HAP-1 (cell line): Measurements from ENCODE around the gene CYP2C18.
"Not testable (repeated sequence)": the region's sequence is repeated elsewhere in the genome, so short reads cannot be mapped to it uniquely, and the experiment has no call there.

ENCODE experiments used
- DNase-seq, 2 experiments: peaks; one replicate each; pipeline ENCODE4 v3.0.0-alpha.2; 2016 to 2020; ENCODE audit warnings: low spot score in 2 of 2
- H3K27me3 ChIP-seq: fragments of 250-450 bp; sonication (Bioruptor Pico); 2 replicates; pipeline ENCODE4 v1.5.1; 2020; ENCODE audit warnings: low read depth, mild to moderate bottlenecking, moderate library complexity
- H3K36me3 ChIP-seq: fragments of 250-450 bp; sonication (Bioruptor Pico); replicated peaks from 2 replicates; pipeline ENCODE4 v1.5.1; 2020; ENCODE audit warnings: mild to moderate bottlenecking
- H3K4me1 ChIP-seq: fragments of 250-450 bp; sonication (Bioruptor Pico); 2 replicates; pipeline ENCODE4 v1.5.1; 2020; ENCODE audit warnings: mild to moderate bottlenecking
- H3K4me3 ChIP-seq: fragments of 250-450 bp; sonication (Bioruptor Pico); 2 replicates; pipeline ENCODE4 v1.5.1; 2020; ENCODE audit warnings: mild to moderate bottlenecking, moderate library complexity
- H3K9me3 ChIP-seq: fragments of 250-450 bp; sonication (Bioruptor Pico); 2 replicates; pipeline ENCODE4 v1.5.1; 2020; ENCODE audit warnings: mild to moderate bottlenecking, moderate library complexity
- in situ Hi-C: fragments of 300-500 bp; cut with MboI; formaldehyde crosslinking; loops from 3 replicates; pipeline ENCODE4 v1.14.3; 2020; ENCODE audit warnings: low sequenced_read_pairs, inconsistent platforms, mixed read lengths

CYP2C18 gene

GRCh38 chr10:94680544-94680943 is 3.0 kb upstream of the CYP2C18 start:
- no peaks in the 10 kb centered on the region for H3K9me3 ChIP-seq
- in situ Hi-C loops: no loop called here
- H3K4me3 ChIP-seq: no peak overlapping the region
- H3K36me3 ChIP-seq: no peaks in the 10 kb centered on the region
- H3K27me3 ChIP-seq: no peaks in the 10 kb centered on the region
- H3K4me1 ChIP-seq: no peaks in the 10 kb centered on the region
- DNase-seq: no peak

- H3K4me3 ChIP-seq, H3K9me3 ChIP-seq, DNase-seq, H3K27me3 ChIP-seq, in situ Hi-C loops, H3K36me3 ChIP-seq, H3K4me1 ChIP-seq: not testable (repeated sequence)
Observed at GRCh38 chr10:94682636-94683035, 893 bp upstream of the CYP2C18 start.

DNA sequence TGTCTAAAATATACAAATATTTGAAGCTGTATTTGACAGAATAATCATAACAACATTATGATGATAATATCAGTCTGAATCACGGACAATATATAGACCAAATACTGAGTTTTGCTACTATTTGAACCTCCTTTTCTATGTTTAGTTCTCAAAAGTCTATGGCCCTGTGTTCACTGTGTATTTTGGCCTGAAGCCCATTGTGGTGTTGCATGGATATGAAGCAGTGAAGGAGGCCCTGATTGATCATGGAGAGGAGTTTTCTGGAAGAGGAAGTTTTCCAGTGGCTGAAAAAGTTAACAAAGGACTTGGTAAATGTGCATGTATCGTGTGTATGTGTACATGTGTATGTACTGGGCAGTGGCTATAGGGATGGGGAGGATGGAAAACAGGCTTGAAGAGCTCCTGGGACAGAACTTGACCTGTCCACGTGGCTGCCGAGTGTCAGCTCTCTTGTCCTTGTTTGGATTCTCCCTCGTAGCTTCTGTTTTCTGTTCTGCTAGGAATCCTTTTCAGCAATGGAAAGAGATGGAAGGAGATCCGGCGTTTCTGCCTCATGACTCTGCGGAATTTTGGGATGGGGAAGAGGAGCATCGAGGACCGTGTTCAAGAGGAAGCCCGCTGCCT is 4.2 kb downstream of the CYP2C18 start:
- no peak for DNase-seq
- Histone ChIP-seq H3K9me3 (no peaks in the 10 kb centered on the region), H3K4me1 (no peaks in the 10 kb centered on the region), H3K27me3 (no peaks in the 10 kb centered on the region), H3K4me3 (no peak overlapping the region), H3K36me3 (no peaks in the 10 kb centered on the region)
- in situ Hi-C loops: no loop called here

DNA sequence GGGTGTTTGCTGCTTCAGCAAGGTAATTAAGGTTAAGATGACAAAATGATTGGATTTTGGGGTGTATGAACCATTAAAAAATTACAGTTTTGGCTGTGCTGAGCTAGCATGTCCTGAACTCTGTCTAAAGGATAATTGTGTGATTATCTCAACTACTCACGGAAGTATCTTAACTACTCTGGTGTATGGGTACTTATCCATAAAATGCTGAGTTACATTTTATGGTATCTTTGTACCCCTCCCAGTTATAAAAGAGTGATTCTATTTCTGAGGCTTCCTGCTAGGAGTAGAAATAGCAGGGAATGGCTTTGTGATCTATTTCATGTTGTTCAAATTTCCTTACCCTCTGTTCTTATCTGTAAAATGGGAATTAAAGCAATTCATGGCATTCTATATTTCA is 22.6 kb downstream of the CYP2C18 start:
- H3K4me1 ChIP-seq: no peaks in the 10 kb centered on the region
- H3K27me3 ChIP-seq: no peaks in the 10 kb centered on the region
- DNase-seq: no peak
- in situ Hi-C loops: no loop called here
- H3K36me3 ChIP-seq: no peaks in the 10 kb centered on the region
- H3K9me3 ChIP-seq: no peaks in the 10 kb centered on the region
- no peak overlapping the region for H3K4me3 ChIP-seq

GRCh38 chr10:94710578-94710977 is 27.0 kb downstream of the CYP2C18 start:
- Histone ChIP-seq H3K4me3 (no peak overlapping the region), H3K9me3 (no peaks in the 10 kb centered on the region), H3K4me1 (no peaks in the 10 kb centered on the region), H3K36me3 (no peaks in the 10 kb centered on the region), H3K27me3 (no peaks in the 10 kb centered on the region)
- in situ Hi-C loops: no loop called here
- no peak for DNase-seq

- H3K4me3 ChIP-seq: no peak overlapping the region
- no peaks in the 10 kb centered on the region for H3K4me1 ChIP-seq
- no peaks in the 10 kb centered on the region for H3K27me3 ChIP-seq
- in situ Hi-C loops: no loop called here
- H3K9me3 ChIP-seq: no peaks in the 10 kb centered on the region
- DNase-seq: no peak
- no peaks in the 10 kb centered on the region for H3K36me3 ChIP-seq
Observed at GRCh38 chr10:94725871-94726270, 42.3 kb downstream of the CYP2C18 start.

GRCh38 chr10:94735197-94735596 is 51.7 kb downstream of the CYP2C18 start:
- no peaks in the 10 kb centered on the region for H3K36me3 ChIP-seq
- no peaks in the 10 kb centered on the region for H3K9me3 ChIP-seq
- no peaks in the 10 kb centered on the region for H3K27me3 ChIP-seq
- no peaks in the 10 kb centered on the region for H3K4me1 ChIP-seq
- no peak overlapping the region for H3K4me3 ChIP-seq
- DNase-seq: no peak
- in situ Hi-C loops: no loop called here

- H3K4me1 ChIP-seq: no peaks in the 10 kb centered on the region
- no peaks in the 10 kb centered on the region for H3K27me3 ChIP-seq
- H3K9me3 ChIP-seq: no peaks in the 10 kb centered on the region
- in situ Hi-C loops: no loop called here
- no peak overlapping the region for H3K4me3 ChIP-seq
- H3K36me3 ChIP-seq: no peaks in the 10 kb centered on the region
- no peak for DNase-seq
Observed at GRCh38 chr10:94738588-94738987, 55.1 kb downstream of the CYP2C18 start.

DNA sequence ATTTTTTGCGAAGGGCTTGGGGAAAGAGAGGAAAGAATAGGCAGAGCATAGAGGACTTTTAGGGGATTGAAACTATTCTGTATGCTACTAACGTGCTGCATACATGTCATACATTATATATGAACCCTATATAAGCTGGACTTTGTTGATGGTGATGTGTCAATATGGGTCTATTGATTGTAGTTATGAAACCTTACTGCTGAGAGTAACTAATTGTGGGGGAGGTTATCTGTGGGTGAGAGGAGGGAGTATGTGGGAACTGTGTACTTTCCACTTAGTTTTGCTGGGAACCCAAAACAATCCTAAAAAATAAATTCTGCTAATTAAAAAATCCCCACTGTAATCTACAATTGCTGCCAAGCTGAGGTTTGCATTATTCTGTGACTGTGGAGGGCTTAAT is 63.6 kb downstream of the CYP2C18 start:
- in situ Hi-C loops: no loop called here
- Histone ChIP-seq H3K9me3 (no peaks in the 10 kb centered on the region), H3K27me3 (no peaks in the 10 kb centered on the region), H3K4me1 (no peaks in the 10 kb centered on the region), H3K36me3 (no peaks in the 10 kb centered on the region), H3K4me3 (no peak overlapping the region)
- no peak for DNase-seq

DNA sequence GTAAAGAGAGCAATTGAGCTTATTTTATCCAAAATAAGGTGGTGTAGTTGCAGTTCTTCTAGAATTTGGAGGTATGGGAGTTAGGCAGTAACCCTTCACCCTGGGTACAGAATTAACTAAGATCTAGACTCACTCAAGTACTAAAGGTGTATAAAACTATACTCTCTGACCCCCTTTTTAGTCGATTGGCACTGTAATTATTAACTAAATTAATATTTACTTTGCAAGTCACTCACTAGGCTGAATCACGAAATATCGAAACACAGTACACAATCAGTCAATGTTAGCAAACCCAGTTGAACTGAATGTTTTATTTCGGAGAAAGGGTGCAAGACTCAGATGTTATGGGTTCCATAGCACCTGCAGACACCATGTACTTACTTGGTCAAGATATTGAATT is 64.3 kb downstream of the CYP2C18 start:
- in situ Hi-C loops: no loop called here
- Histone ChIP-seq H3K9me3 (no peaks in the 10 kb centered on the region), H3K4me3 (no peak overlapping the region), H3K4me1 (no peaks in the 10 kb centered on the region), H3K36me3 (no peaks in the 10 kb centered on the region), H3K27me3 (no peaks in the 10 kb centered on the region)
- DNase-seq: no peak

GRCh38 chr10:94757916-94758315 is 74.4 kb downstream of the CYP2C18 start:
- Histone ChIP-seq H3K4me1 (no peaks in the 10 kb centered on the region), H3K4me3 (no peak overlapping the region), H3K27me3 (no peaks in the 10 kb centered on the region), H3K36me3 (no peaks in the 10 kb centered on the region), H3K9me3 (no peaks in the 10 kb centered on the region)
- DNase-seq: no peak
- in situ Hi-C loops: no loop called here

DNA sequence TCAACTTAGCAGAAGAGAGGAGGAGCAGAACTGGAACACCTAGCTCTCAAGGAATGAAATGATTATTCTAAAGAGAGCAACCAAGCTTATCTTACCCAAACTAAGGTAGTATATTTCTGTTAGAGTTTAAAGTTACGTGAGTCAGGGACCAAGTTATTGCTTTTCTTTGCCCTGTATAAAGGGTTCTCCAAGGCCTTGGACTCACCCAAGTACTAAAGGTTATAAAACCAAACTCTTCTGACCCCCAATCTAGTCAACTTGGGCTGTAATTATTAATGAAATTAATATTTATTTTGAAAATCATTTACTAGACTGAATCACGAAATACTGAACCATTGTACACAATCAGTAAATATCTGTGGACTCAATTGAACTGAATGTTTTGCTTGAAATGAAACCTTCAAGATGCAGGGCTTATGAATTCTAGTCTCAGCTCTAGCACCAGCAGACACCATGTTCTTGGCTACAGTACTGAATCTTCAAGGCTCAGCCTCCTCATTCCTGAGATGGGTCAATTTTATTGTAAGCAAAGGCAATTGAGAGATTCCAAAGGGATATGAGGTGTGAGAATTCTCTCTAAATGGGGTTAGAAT is 77.2 kb downstream of the CYP2C18 start:
- H3K4me3 ChIP-seq: no peak overlapping the region
- no peaks in the 10 kb centered on the region for H3K9me3 ChIP-seq
- H3K27me3 ChIP-seq: no peaks in the 10 kb centered on the region
- no peaks in the 10 kb centered on the region for H3K4me1 ChIP-seq
- H3K36me3 ChIP-seq: no peaks in the 10 kb centered on the region
- in situ Hi-C loops: no loop called here
- no peak for DNase-seq

GRCh38 chr10:94762393-94762792 is 78.9 kb downstream of the CYP2C18 start, which contains the start of gene CYP2C19:
CYP2C19 (plus strand) TSS chr10:94762681; CDS start chr10:94762706, 25 bp downstream.
- in situ Hi-C loops: no loop called here
- no peak for DNase-seq
- H3K4me3 ChIP-seq: no peak within 1 kb of the TSS
- H3K36me3 ChIP-seq: no peaks in the 10 kb centered on the region
- H3K27me3 ChIP-seq: no peaks in the 10 kb centered on the region
- no peaks in the 10 kb centered on the region for H3K4me1 ChIP-seq
- no peaks in the 10 kb centered on the region for H3K9me3 ChIP-seq

- H3K4me3 ChIP-seq, DNase-seq, H3K27me3 ChIP-seq, H3K9me3 ChIP-seq, in situ Hi-C loops, H3K36me3 ChIP-seq, H3K4me1 ChIP-seq: not testable (repeated sequence)
Observed at GRCh38 chr10:94775425-94775824, 91.9 kb downstream of the CYP2C18 start.
